GM18499 (cell line): ENCODE results near the gene SLC25A30.
"Not testable (repeated sequence)": the region's sequence is repeated elsewhere in the genome, so short reads cannot be mapped to it uniquely, and the experiment has no call there.

Experiments
- ATAC-seq: cut with Tn5 transposase; IDR thresholded peaks from one replicate; pipeline ENCODE4 v1.9.1; 2021; ENCODE audit warnings: moderate number of reproducible peaks; ENCODE audit not compliant: insufficient read depth, unreplicated experiment

Gene SLC25A30

DNA sequence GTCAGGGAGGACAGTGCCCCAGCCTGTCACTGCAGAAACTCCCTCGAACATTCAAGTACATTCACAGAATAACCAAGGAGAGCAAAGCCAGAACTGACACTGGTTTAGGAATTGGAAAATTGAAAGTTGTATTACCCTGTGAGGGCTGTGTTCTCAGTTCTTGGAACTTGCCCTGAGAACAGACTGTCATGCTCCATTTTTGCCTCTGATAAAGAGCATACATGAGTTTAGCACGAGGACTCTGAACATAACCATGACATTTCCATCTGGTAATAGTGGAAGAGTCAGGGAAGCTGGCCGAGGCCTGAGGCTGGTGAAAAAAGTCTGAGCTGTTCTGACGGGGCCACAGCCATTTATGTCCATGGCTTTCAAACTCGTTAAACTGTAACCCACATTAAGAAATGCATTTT is 15.2 kb upstream of the SLC25A30 start:
- no peak for ATAC-seq

DNA sequence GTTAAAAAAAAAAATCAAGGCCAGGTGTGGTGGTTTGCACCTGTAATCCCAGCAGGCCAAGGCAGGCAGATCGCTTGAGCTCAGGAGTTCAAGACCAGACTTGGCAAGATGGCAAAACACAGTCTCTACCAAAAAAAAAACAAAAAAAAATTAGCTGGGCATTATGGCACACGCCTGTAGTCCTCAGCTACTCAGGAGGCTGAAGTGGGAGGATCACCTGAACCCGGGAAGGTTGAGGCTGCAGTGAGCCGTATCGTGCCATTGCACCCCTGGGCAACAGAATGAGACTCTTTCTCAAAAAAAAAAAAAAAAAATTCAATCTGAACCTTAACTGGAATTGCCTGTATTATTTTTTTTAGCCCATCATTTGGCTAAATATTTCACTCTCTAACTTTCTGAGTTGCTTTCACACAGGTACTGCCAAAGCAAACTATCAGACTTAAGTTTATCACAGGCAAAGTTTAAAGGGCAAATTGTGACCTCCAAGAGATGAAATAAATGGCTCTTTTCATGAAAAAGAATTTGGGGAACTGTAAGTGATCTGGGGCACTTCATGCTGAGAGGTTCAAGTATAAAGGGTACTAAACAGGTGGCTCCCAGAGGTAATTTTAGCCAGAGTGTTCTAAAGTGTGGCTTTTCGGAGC is 14.7 kb upstream of the SLC25A30 start:
- ATAC-seq: no peak

GRCh38 chr13:45426056-45426841 is 8.1 kb upstream of the SLC25A30 start:
- ATAC-seq: not testable (repeated sequence)

- no peak for ATAC-seq
Observed at GRCh38 chr13:45422731-45423292, 4.6 kb upstream of the SLC25A30 start.

- ATAC-seq: no peak
Observed at GRCh38 chr13:45419945-45420344, 1.8 kb upstream of the SLC25A30 start.

DNA sequence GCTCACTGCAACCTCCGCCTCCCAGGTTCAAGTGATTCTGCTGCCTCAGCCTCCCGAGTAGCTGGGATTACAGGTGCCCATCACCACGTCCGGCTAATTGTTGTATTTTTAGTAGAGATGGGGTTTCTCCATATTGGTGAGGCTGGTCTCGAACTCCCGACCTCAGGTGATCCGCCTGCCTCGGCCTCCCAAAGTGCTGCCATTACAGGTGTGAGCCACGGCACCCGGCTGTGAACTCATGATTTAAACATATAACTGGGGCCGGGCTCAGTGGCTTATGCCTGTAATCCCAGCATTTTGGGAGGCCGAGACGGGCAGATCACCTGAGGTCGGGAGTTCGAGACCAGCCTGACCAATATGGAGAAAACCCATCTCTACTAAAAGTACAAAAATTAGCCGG is 1.2 kb upstream of the SLC25A30 start:
- ATAC-seq: not testable (repeated sequence)

- no peak for ATAC-seq
Observed at GRCh38 chr13:45416516-45417128, 1.6 kb downstream of the SLC25A30 start.

DNA sequence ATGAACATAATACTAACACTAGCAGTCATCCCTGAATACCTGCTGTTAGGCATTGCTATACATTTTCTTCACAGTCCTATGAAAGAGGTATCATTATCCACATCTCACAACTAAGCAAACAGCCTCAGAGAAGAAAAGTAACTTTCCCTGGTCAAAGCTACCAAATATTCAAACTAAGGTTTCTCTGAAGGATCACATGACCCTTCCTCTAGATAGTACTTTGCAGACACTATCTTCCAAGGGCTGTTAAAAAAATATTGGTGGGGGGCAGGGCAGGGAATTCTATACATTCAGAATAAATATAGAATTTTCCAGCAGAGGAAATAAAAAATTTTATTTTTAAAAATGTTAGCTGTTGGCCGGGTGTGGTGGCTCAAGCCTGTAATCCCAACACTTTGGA is 3.1 kb downstream of the SLC25A30 start:
- ATAC-seq: no peak

GRCh38 chr13:45413826-45414307 is 4.3 kb downstream of the SLC25A30 start:
- ATAC-seq: no peak

DNA sequence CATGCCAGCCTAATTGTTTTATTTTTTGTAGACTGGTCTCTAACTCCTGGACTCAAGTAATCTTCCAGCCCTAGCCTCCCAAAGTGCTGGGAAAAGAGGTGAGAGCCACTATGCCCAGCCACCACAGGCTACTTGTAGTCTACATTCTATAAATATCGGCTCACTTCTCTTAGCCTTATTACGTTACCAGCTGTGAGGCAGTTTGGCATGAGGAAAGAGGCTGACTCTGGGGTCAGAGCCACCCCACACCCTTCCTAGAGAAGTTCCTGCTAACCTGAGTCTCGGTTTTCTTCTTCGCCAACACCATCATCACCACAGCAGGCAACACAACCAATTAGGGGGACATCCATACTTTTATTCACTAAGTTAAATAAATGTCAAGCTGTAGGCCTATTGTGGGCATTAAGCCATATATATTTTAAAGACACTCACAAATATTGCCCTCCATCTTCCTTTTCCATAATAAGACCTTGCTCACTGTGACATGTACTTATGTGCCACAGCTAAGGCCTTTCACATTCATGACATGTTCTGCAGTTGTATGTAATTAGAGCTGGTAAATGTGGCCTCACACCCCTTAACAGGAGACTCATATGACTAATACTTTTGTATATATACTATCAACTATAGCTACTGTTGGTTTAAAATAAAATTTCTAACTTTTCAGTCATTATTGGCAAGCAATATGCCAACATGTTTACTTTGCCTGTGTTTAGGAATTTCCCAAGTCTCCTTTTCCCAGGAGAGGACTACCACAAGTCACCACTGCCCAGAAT is 5.7 kb downstream of the SLC25A30 start:
- ATAC-seq: no peak

- ATAC-seq: no peak
Observed at GRCh38 chr13:45411631-45412030, 6.5 kb downstream of the SLC25A30 start.

GRCh38 chr13:45411221-45411620 is 7.0 kb downstream of the SLC25A30 start:
- no peak for ATAC-seq

DNA sequence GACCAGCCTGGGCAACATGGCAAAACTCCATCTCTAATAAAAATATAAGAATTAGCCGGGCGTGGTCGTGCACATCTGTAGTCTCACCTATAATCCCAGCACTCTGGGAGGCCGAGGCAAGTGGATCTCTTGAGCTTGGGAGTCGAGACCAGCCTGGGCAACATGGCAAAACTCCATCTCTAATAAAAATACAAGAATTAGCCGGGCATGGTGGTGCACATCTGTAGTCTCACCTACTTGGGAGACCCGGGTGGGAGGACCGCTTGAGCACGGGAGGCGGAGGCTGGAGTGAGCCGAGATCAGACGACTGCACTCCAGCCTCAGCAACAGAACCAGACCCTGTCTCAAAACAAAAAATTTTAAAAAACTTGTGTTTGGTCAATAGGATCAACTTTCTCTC is 7.7 kb downstream of the SLC25A30 start:
- no peak for ATAC-seq

DNA sequence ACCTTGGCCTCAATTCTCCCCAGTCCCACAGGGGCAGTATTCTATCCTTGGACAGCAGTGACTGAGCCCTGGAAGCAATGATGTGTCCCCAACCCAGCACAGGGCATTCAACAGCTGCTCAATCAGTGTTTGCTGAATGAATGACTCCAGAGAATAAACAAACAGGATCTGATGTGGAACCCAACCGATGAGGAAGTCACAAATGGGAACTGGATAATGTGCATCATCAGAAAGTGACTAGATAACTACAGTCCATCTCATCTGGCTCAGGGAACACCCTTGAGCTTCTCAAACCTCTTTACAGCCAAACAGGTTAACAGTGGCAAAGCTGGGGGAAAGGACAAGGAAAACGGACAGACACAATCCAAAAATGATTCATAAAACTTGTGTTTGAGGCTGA is 8.2 kb downstream of the SLC25A30 start:
- no peak for ATAC-seq

- no peak for ATAC-seq
Observed at GRCh38 chr13:45406421-45406820, 11.8 kb downstream of the SLC25A30 start.

GRCh38 chr13:45403081-45403480 is 15.1 kb downstream of the SLC25A30 start:
- no peak for ATAC-seq

DNA sequence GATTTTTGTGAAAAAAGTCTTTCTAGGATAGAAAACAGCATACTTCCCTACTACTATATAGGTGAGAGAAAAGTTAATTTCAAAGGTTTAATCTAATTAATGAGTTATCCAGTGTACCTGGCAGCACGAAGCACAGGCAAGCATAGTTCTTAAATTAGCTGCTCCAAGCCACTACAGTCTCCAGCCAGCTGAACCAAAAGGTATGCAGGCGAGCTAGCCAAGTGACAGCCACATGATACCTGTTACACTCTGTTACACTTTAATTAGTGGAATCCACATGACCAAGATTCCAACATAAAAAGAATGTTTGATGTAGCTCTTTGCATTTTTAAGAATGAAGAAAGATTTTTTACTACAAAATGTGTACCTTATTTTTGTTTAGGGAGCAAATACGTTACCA is 15.5 kb downstream of the SLC25A30 start:
- no peak for ATAC-seq

- no peak for ATAC-seq
Observed at GRCh38 chr13:45401314-45401713, 16.9 kb downstream of the SLC25A30 start.

- ATAC-seq: no peak
Observed at GRCh38 chr13:45398877-45399276, 19.3 kb downstream of the SLC25A30 start.

GRCh38 chr13:45396533-45397095 is 21.6 kb downstream of the SLC25A30 start:
- no peak for ATAC-seq
